NAMALWA (cell line): ENCODE results near the gene FOXR2.

Experiments
- DNase-seq: peaks from one replicate; pipeline ENCODE4 v3.0.0-alpha.2; 2015; ENCODE audit warnings: low spot score

Gene FOXR2

DNA sequence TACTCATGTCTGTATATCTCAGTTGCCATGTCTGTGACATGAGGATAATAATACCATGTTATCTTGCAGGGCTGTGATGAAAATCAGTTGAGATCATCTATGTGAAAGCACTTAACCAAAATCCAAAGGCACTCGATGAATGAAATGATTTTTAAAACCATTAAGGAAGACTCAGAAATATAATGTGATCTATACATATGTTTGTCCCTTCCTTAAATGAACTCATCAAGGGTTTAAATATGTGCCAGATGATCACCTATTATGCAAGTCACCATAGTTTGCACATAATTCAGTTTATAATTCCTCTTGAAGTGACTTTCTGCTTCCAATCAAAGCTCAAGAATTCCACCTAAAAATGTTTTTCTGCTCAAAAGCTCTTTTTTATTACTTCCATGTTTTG is at the start of gene FOXR2:
TSS of gene FOXR2 (plus strand) at position 301 of the 400 bp plus-strand sequence. CDS start 312 bp downstream, outside the sequence.
- no peak for DNase-seq

GRCh38 chrX:55579115-55579514 is 44.1 kb upstream of the FOXR2 start:
- no peak for DNase-seq

GRCh38 chrX:55582447-55582846 is 40.8 kb upstream of the FOXR2 start:
- no peak for DNase-seq

GRCh38 chrX:55593296-55593695 is 29.9 kb upstream of the FOXR2 start:
- DNase-seq = no peak

GRCh38 chrX:55593756-55594257 is 29.4 kb upstream of the FOXR2 start:
- no peak for DNase-seq

- DNase-seq = no peak
Observed at GRCh38 chrX:55598333-55598732, 24.9 kb upstream of the FOXR2 start.

GRCh38 chrX:55619547-55619946 is 3.7 kb upstream of the FOXR2 start:
- no peak for DNase-seq

DNA sequence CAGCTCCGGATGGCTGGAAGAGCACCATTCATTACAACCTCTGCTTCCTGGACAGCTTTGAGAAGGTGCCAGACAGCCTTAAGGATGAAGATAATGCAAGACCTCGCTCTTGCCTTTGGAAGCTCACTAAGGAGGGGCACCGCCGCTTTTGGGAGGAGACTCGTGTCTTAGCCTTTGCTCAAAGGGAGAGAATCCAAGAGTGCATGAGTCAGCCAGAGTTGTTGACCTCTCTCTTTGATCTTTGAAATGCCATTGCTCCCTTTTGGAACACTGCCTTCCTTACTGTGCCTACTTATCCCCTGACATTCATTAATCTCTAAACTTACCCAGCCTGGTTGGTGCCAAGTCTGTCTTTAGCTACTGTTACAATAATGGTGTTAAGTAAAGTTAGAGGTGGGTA is 1.2 kb downstream of the FOXR2 start:
- no peak for DNase-seq

DNA sequence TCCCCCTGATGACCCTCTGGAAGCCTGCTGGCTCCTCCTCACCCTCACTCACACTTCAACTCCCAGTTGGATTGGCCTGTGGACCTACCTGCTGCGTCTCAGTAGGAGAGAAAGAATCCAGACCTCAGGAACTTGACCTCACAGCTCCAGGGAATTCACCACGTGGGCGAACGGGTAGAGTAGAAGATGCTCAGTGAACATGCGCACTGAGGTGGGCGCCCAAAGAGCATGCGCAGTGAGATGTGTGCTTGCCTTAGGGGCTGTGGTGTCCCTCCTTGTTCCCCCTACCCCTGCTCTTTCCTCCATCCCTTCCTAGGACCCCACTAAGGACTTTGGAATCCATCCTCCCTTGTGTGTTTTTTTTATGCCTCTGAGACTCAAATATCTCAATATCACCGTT is 12.9 kb downstream of the FOXR2 start:
- no peak for DNase-seq

DNA sequence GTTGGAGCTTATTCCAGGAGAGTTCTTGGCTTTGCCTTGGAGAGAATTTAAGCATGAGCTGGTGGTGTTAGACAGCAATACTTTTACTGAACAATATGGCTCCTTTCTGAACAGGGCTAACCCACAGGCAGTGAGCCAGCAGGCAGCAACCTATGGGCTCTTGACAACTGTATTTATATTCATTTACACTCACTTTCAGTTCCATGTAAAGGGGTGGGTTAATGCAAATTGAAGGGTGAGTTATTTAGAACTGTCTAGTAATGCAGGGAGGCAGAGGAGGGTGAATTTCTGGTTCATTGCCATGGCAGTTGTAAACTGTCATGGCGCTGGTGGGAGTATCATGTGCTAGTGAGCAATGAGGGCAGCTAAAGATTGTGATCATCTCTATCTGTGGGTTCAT is 15.7 kb downstream of the FOXR2 start:
- DNase-seq = peak; percentile 5

GRCh38 chrX:55640854-55641253 is 17.7 kb downstream of the FOXR2 start:
- DNase-seq = no peak

DNA sequence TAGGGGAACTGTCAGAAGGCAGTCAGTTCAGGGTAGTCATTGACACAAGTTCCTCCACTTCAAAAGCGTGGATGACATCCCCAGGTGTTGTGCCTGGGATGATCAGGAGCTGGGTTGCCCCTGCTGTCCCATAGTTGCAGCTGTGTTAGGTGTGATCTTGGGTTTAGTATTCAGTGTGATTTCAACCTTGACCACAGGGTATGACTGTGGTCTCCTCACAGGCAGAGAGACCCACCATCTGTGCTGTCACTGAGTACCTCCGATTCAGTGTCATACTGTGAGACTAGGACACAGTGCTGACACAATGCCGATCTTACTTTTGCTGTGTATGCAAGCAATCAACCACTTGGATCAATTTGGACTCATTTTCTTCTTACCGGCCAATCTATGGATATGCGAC is 25.2 kb downstream of the FOXR2 start:
- no peak for DNase-seq

DNA sequence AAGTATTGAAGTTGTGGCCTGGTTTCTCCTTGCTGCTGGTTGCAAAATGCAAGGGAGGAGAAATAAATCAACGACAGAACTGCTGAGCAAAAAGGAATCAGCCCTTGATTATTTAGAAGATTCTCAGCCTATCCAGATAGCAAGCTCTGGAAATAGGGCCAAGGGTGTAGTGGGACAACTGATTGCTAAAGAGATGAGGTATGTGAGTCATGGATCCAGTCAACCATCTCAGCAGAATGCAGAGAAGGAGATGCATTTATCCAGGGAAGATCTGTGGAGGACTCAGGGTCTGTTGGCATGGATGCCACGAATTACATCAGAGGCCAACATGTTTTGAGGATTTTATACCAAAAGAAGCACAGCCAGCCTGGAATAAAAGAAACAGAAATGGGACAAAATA is 36.7 kb downstream of the FOXR2 start:
- DNase-seq = no peak

DNA sequence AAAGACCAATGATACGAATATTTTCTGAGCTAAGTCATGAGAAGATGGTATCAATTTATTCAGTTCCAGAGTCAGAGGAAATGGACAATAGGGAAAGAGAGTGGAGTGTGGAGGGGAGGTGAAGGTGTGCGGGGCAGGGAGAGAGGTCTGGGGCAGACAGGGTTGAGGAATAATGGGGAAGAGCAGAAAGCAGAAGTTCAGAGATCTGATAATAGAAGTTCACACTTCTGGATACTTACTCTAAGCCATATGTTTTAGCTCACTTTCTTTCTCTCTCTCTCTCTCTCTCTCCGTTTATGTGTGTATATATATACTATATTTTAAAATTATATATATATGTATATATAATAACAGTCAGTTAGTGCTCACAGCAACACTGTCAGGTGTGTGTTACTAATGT is 40.4 kb downstream of the FOXR2 start:
- DNase-seq = no peak

- no peak for DNase-seq
Observed at GRCh38 chrX:55668084-55668483, 44.9 kb downstream of the FOXR2 start.
